GM12892 (cell line): ENCODE results near the gene KIF3B.

ENCODE experiments used
- POLR2A ChIP-seq: IDR thresholded peaks from 2 replicates; pipeline ENCODE4 v1.6.1; 2011; ENCODE audit warnings: low read depth, low read length, control low read depth
- POLR2AphosphoS5 ChIP-seq: IDR thresholded peaks from 2 replicates; pipeline ENCODE4 v1.6.1; 2011; ENCODE audit warnings: low read depth, low read length, control low read depth

DNA sequence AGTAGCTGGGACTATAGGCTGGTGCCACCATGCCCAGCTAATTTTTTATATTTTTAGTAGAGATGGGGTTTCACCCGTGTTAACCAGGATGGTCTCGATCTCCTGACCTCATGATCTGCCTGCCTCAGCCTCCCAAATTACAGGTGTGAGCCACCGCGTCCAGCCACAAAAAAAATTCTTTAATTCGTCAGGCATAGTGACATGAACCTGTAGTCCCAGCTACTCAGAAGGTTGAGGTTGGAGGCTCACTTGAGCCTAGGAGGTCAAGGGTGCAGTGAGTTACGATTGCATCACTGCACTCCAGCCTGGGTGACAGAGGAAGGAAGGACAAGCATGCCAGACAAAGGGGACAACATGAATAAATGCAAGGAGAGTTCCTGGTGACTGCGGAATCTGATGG, 61.2 kb downstream of the KIF3B start:
- no peak for TF ChIP-seq POLR2AphosphoS5
- TF ChIP-seq POLR2A: no peak
